ENCODE measurements around the gene MUS81. TPM values are rescaled to one million over a fixed set of nuclear protein-coding genes. Genes with fewer than 3 reads are reported as not detected.
"Not testable (repeated sequence)": the region's sequence is repeated elsewhere in the genome, so short reads cannot be mapped to it uniquely, and the experiment has no call there.

The MUS81 gene
- total RNA-seq, 3 donors from 2014 or later (not counting 1 experiment from before 2014, with no cell fraction given), result 71.6 to 93.4 (median 73.6) TPM

GRCh38 chr11:65888163-65888814 is 28.1 kb downstream of the MUS81 start, which contains the start of gene FIBP:
Gene FIBP, minus strand, starts transcription at chr11:65888471. Its CDS starts 53 bp downstream, at chr11:65888418.
- TF ChIP-seq CTCF (IDR thresholded peaks at IDR 0.05), result peak; percentile 90
- peaks cover 60 to 68% of the 10 kb centered on the region in 2 donors for H3K4me1 Mint-ChIP-seq
- peaks cover 16% of the 10 kb centered on the region for H3K36me3 ChIP-seq (ENCODE audit: control insufficient read depth, insufficient read depth, low read length)
- peak within 1 kb of the TSS; percentile 97 for H3K27ac ChIP-seq (ENCODE audit: low read length)
- intact Hi-C loops (cut with micrococcal nuclease), result no loop called here
- under 1% methylated on average over 57 of the region's 57 CpGs for WGBS (ENCODE audit: insufficient coverage)
- no peaks in the 10 kb centered on the region for H3K9me3 Mint-ChIP-seq
- H3K4me3 Mint-ChIP-seq, result peak within 1 kb of the TSS; percentile 88
- H3K4me1 ChIP-seq (ENCODE audit: control insufficient read depth, insufficient read depth, low read length), result peaks cover 72% of the 10 kb centered on the region
- peak within 1 kb of the TSS; percentile 88 to 96 for H3K27ac Mint-ChIP-seq
- no peaks in the 10 kb centered on the region for H3K27me3 ChIP-seq (ENCODE audit: control insufficient read depth, insufficient read depth, low read length)
- DNase-seq (peak; percentile 88 to 97), ATAC-seq (peak; percentile 60 to 79 (median 64))
- H3K4me3 ChIP-seq (ENCODE audit: low read length), result peak within 1 kb of the TSS; percentile 72
- no peaks in the 10 kb centered on the region for H3K9me3 ChIP-seq (ENCODE audit: control insufficient read depth, insufficient read depth, low read length)
- no peaks in the 10 kb centered on the region for H3K36me3 Mint-ChIP-seq
- H3K27me3 Mint-ChIP-seq (ENCODE audit: low read depth in 2 of 2), result no peaks in the 10 kb centered on the region

GRCh38 chr11:65890324-65891218 is 30.3 kb downstream of the MUS81 start, which contains the start of gene CCDC85B:
Gene CCDC85B, plus strand, starts transcription at chr11:65890673. Its CDS starts 111 bp downstream, at chr11:65890784.
- Mint-ChIP-seq H3K9me3 (no peaks in the 10 kb centered on the region), H3K27ac (peak within 1 kb of the TSS; percentile 88 to 96), H3K27me3 (ENCODE audit: low read depth in 2 of 2) (no peaks in the 10 kb centered on the region), H3K4me3 (peak within 1 kb of the TSS; percentile 88), H3K36me3 (no peaks in the 10 kb centered on the region), H3K4me1 (peaks cover 57 to 62% of the 10 kb centered on the region in 2 donors)
- no peak for TF ChIP-seq CTCF (IDR thresholded peaks at IDR 0.05)
- peaks cover 3% of the 10 kb centered on the region for H3K36me3 ChIP-seq (ENCODE audit: control insufficient read depth, insufficient read depth, low read length)
- WGBS (ENCODE audit: insufficient coverage), result under 1% methylated on average over 94 of the region's 94 CpGs
- no peaks in the 10 kb centered on the region for H3K27me3 ChIP-seq (ENCODE audit: control insufficient read depth, insufficient read depth, low read length)
- H3K4me1 ChIP-seq (ENCODE audit: control insufficient read depth, insufficient read depth, low read length), result peaks cover 68% of the 10 kb centered on the region
- peak within 1 kb of the TSS; percentile 97 for H3K27ac ChIP-seq (ENCODE audit: low read length)
- no peaks in the 10 kb centered on the region for H3K9me3 ChIP-seq (ENCODE audit: control insufficient read depth, insufficient read depth, low read length)
- intact Hi-C loops (cut with micrococcal nuclease), result loop anchor here (1.0 to 5.0 kb wide), 3 partner anchors 10 to 72 kb away; partner anchors contain the start of genes C11orf68, DRAP1, FOSL1 and SART1
- DNase-seq (peak; percentile 98 to 99), ATAC-seq (peak; percentile 74 to 90 (median 78))
- peak within 1 kb of the TSS; percentile 53 for H3K4me3 ChIP-seq (ENCODE audit: low read length)

GRCh38 chr11:65891219-65892136 is 31.2 kb downstream of the MUS81 start:
- H3K9me3 ChIP-seq (ENCODE audit: control insufficient read depth, insufficient read depth, low read length), result no peaks in the 10 kb centered on the region

GRCh38 chr11:65892137-65892540 is 31.9 kb downstream of the MUS81 start:
- H3K4me1 Mint-ChIP-seq, result peaks cover 50 to 53% of the 10 kb centered on the region in 2 donors
- intact Hi-C loops (cut with micrococcal nuclease), result loop anchor here (5.0 kb wide), 1 partner anchor 70 kb away; the partner anchor contains the start of gene SART1

More at GRCh38 chr11:65891219-65892136, 31.2 kb downstream of the MUS81 start:
- H3K27me3 Mint-ChIP-seq (ENCODE audit: low read depth in 2 of 2), result no peaks in the 10 kb centered on the region
- intact Hi-C loops (cut with micrococcal nuclease), result loop anchor here (2.0 to 5.0 kb wide), 2 partner anchors 27 to 71 kb away; partner anchors contain the start of genes C11orf68, DRAP1 and SART1
- Histone ChIP-seq H3K27me3 (ENCODE audit: control insufficient read depth, insufficient read depth, low read length) (no peaks in the 10 kb centered on the region), H3K4me3 (ENCODE audit: low read length) (peak overlapping the region; percentile 53), H3K27ac (ENCODE audit: low read length) (peak overlapping the region; percentile 59), H3K36me3 (ENCODE audit: control insufficient read depth, insufficient read depth, low read length) (peaks cover under 1% of the 10 kb centered on the region), H3K4me1 (ENCODE audit: control insufficient read depth, insufficient read depth, low read length) (peaks cover 68% of the 10 kb centered on the region)
- no peak for TF ChIP-seq CTCF (IDR thresholded peaks at IDR 0.05)
- no peaks in the 10 kb centered on the region for H3K9me3 Mint-ChIP-seq
- no peak for ATAC-seq
- peak overlapping the region; percentile 88 to 96 for H3K27ac Mint-ChIP-seq
- peak in 1 of 2 donors; percentile 58 for DNase-seq
- under 1% methylated on average over 57 of the region's 57 CpGs for WGBS (ENCODE audit: insufficient coverage)
- no peaks in the 10 kb centered on the region for H3K36me3 Mint-ChIP-seq
- H3K4me3 Mint-ChIP-seq, result peak overlapping the region; percentile 88
- peaks cover 55 to 60% of the 10 kb centered on the region in 2 donors for H3K4me1 Mint-ChIP-seq

More at GRCh38 chr11:65892137-65892540, 31.9 kb downstream of the MUS81 start:
- H3K9me3 Mint-ChIP-seq; H3K27me3 Mint-ChIP-seq (ENCODE audit: low read depth in 2 of 2); H3K36me3 Mint-ChIP-seq; H3K9me3 ChIP-seq (ENCODE audit: control insufficient read depth, insufficient read depth, low read length); H3K27me3 ChIP-seq (ENCODE audit: control insufficient read depth, insufficient read depth, low read length); ATAC-seq; H3K36me3 ChIP-seq (ENCODE audit: control insufficient read depth, insufficient read depth, low read length): not testable (repeated sequence)
- Histone ChIP-seq H3K4me3 (ENCODE audit: low read length) (peak overlapping the region; percentile 53), H3K27ac (ENCODE audit: low read length) (peak overlapping the region; percentile 59), H3K4me1 (ENCODE audit: control insufficient read depth, insufficient read depth, low read length) (peaks cover 68% of the 10 kb centered on the region)
- WGBS (ENCODE audit: insufficient coverage), result 72% methylated on average over 5 of the region's 5 CpGs
- Mint-ChIP-seq H3K4me3 (peak overlapping the region; percentile 88), H3K27ac (peak overlapping the region; percentile 88 to 96)
- DNase-seq, result peak in 1 of 2 donors; percentile 54
